GM12875 (cell line): ENCODE data around the gene HMCES.
"Not testable (repeated sequence)": the region's sequence is repeated elsewhere in the genome, so short reads cannot be mapped to it uniquely, and the experiment has no call there.

ENCODE experiments used
- H3K4me3 ChIP-seq: one replicate; pipeline ENCODE4 v1.5.1; 2011; ENCODE audit warnings: low read depth, low read length, control low read depth
- CTCF ChIP-seq: IDR thresholded peaks from 2 replicates; pipeline ENCODE4 v1.5.1; 2011; ENCODE audit warnings: low read depth, mild to moderate bottlenecking, control low read depth, inconsistent platforms, low read length, moderate library complexity, borderline replicate concordance; ENCODE audit not compliant: insufficient read depth

HMCES gene

DNA sequence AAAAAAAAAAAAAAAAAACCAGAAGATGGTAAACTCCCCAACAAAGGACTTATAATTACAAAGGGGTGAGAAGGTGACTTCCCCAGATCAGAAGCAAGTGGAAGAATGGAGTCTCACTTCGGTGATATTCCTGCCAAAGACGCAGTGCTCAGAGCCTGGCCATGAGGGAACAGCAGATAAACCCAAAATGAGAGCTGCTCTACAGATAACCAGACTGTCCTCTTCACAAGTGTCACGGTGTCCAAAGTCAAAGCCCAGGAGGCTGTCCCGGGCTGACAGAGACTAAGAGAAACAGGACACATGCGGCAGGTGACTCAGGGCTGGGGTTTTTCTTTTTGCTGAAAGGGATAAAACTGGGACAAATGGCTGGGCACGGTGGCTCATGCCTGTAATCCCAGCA is 48.8 kb downstream of the HMCES start:
- no peak for TF ChIP-seq CTCF
- no peak overlapping the region for H3K4me3 ChIP-seq

DNA sequence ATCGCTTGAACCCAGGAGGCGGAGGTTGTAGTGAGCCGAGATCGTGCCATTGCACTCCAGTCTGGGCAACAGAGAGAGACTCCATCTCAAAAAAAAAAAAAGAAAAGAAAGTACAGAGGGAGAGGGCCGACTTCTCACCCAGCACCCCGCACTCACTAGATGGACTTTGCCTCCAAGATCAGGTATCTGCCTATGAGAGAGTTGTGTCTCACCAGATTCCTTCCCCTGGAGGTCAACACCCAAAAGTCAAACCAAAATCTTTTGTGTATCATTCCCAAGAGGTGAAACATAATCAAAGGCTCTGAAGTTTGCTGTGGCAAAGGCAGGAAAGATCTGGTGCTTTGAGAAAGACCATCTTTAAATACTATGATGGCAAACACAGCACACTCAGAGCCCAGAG is 51.2 kb downstream of the HMCES start:
- H3K4me3 ChIP-seq, result no peak overlapping the region

GRCh38 chr3:129330409-129330808 is 51.7 kb downstream of the HMCES start:
- H3K4me3 ChIP-seq, result no peak overlapping the region
- TF ChIP-seq CTCF, result no peak

More for the DNA sequence above, 51.2 kb downstream of the HMCES start:
- TF ChIP-seq CTCF, result no peak

DNA sequence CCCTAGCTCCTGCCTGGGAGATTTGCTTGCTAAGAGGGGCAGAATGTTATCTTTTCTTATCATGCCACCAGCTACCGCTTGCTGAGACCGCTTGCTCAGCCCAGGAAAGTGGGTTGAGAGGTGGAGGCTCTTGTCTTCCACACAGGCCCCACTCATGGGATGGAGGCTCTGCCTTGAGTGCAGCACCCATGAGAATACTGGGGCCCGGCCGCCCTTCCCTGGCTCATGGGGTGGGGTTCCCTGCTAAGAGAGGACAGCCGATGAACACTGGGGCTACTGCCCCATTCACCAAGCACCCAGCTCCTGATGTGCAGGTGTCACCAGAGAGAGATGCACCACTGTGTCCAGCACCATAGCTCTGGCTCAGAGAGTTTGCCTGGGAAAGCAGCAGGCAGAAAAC is 55.2 kb downstream of the HMCES start:
- no peak overlapping the region for H3K4me3 ChIP-seq
- TF ChIP-seq CTCF, result no peak

DNA sequence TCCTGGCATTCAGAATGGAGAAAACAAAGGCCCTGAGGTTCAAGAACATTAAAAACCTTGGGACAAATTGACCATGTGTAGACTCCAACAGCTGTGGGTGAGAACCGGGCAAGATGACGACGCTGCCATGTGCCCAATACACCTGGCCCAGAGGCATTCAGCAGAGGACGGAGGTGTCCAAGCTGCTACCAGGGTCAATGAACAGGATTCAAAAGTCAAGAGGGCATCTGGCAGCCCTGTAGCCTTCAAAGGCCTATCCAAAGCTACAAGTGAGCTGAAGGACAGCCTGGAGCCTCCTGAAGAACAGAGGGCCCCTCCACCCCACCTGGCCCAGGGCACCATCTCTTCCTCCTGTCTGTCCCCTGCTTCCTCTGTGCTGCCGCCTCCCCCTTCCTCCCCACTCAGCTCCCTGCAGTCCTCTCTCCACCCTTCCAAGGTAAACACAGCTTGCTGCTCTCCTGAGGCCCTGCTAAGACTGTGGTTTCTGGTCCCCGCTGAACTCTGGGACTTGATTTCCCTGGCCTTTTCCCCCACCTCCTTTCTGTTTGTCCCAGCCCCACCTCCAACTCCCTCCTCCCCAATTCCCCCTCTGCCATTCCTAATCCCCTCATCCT is 57.5 kb downstream of the HMCES start:
- H3K4me3 ChIP-seq, result no peak overlapping the region

GRCh38 chr3:129337719-129338118 is 59.0 kb downstream of the HMCES start:
- not testable (repeated sequence) for H3K4me3 ChIP-seq

More for the DNA sequence above, 57.5 kb downstream of the HMCES start:
- no peak for TF ChIP-seq CTCF

DNA sequence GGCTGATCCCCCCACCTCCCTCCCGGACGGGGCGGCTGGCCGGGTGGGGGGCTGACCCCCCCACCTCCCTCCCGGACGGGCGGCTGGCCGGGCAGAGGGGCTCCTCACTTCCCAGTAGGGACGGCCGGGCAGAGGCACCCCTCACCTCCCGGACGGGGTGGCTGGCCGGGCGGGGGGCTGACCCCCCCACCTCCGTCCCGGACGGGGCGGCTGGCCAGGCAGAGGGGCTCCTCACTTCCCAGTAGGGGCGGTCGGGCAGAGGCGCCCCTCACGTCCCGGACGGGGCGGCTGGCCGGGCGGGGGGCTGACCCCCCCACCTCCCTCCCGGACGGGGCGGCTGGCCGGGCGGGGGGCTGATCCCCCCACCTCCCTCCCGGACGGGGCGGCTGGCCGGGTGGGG is 60.5 kb downstream of the HMCES start:
- H3K4me3 ChIP-seq, result not testable (repeated sequence)

GRCh38 chr3:129339833-129340232 is 61.2 kb downstream of the HMCES start:
- not testable (repeated sequence) for H3K4me3 ChIP-seq

DNA sequence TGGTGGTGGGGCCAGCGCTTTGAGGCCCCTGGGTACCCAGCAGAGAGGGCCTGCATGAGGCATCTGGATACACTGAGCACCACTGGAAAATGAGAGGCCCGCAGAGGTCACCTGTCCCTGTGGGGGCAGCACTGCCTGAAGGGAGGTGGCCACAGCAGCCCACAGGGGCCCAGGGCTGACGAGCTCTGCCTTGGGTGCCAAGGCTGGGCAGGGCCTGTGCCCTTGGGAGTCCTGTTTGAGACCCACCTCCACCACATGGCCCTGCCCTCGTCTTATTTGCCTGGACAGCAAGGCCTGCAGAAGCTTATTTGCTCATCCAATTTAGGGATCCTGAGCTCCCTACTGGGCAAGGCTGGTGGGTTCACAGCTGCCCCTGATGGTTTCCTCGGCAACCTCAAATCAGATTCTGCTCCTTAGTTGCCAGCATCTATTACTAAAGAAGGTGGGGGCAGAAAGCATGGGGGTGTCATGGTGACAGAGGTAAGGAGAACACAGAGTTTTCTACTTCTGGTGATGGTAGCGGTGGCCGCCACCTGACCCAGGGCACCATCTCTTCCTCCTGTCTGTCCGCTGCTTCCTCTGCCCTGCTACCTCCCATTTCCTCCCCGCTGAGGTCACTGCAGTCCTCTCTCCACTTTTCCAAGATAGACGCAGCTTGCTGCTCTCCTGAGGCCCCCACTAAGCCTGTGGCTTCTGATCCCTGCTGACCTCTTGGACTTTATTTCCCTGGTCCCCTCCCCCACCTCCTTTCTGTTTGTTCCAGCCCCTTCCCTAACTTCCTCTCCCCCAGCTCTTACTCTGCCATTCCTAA is 62.9 kb downstream of the HMCES start:
- H3K4me3 ChIP-seq, result no peak overlapping the region
- no peak for TF ChIP-seq CTCF
